Epithelial cell of esophagus (primary cell): ENCODE measurements around the gene POLE4.

Source experiments
- DNase-seq: peaks from one replicate; pipeline ENCODE4 v3.0.0; 2010; ENCODE audit warnings: low read depth
- H3K4me3 ChIP-seq: 2 replicates; pipeline ENCODE4 v1.5.1; 2011; ENCODE audit warnings: mild to moderate bottlenecking, low read length, control low read depth
- TF ChIP-seq, protein P1 (sequence below): IDR thresholded peaks from 2 replicates; pipeline ENCODE4 v1.5.1; 2011; ENCODE audit warnings: low read depth, mild to moderate bottlenecking, low read length, control low read depth, inconsistent platforms; ENCODE audit not compliant: insufficient read depth; ENCODE audit errors: missing control alignments

The POLE4 gene

DNA sequence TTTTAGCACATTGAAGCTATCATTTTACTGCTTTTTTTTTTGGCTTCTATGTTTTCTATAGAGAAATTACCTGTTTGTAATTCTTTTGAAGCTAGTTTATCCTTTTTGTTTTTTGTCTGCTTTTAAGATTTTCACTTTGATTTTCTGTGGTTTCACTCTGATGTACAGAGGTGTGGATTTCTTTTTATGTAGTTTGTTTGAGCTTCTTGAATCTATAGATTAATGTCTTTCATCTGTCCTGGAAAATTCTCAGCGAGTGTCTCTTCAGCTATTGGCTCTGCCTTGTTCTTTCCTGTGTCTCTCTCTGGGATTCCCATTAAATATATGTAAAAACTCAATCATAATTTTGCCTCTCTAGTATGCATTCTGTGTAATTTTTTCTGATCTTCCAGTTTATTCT, 8.4 kb downstream of the POLE4 start:
- no peak for DNase-seq
- H3K4me3 ChIP-seq = no peak overlapping the region
- TF ChIP-seq, protein P1, sequence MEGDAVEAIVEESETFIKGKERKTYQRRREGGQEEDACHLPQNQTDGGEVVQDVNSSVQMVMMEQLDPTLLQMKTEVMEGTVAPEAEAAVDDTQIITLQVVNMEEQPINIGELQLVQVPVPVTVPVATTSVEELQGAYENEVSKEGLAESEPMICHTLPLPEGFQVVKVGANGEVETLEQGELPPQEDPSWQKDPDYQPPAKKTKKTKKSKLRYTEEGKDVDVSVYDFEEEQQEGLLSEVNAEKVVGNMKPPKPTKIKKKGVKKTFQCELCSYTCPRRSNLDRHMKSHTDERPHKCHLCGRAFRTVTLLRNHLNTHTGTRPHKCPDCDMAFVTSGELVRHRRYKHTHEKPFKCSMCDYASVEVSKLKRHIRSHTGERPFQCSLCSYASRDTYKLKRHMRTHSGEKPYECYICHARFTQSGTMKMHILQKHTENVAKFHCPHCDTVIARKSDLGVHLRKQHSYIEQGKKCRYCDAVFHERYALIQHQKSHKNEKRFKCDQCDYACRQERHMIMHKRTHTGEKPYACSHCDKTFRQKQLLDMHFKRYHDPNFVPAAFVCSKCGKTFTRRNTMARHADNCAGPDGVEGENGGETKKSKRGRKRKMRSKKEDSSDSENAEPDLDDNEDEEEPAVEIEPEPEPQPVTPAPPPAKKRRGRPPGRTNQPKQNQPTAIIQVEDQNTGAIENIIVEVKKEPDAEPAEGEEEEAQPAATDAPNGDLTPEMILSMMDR = no peak

DNA sequence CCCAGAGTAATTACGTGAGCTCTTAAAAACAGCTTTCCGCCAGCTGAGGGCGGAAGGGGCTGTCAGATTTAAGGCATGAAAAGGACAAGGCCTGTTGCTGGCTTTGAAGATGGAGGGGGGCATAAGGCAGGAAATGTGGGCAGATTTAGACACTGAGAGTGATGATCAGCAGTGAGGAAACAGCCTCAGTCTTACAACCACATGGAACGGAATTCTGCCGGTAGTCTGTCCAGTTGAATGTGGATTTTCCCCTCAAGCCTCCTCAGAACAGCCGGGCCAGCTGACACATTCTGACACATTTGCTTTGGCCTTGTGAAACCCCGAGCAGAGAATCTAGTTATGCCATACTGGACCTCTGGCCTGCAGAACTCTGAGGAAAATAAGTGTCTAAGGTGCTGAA, 16.6 kb downstream of the POLE4 start:
- TF ChIP-seq, protein P1 = no peak
- no peak for DNase-seq

DNA sequence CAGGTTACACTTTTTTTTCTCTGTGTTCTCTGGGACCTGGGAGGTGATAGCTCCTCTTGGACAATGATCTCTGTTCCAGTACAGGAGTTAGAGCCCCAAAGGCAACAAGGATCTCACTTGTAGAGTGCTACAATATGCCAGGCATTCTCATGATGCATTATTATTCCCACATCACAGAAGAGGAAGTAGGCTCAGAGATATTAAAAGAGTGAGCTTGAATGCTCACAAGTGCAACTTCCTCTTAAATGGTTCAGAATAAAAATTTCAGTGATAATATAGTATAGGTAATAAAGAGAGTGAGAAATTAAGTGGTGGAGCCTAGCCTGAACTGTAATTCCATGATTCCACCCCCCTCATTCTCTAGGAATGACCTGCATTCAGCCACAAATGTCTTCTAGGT, 21.4 kb downstream of the POLE4 start:
- H3K4me3 ChIP-seq = no peak overlapping the region
- no peak for DNase-seq
- TF ChIP-seq, protein P1 = no peak

More for the DNA sequence above, 16.6 kb downstream of the POLE4 start:
- H3K4me3 ChIP-seq = no peak overlapping the region

DNA sequence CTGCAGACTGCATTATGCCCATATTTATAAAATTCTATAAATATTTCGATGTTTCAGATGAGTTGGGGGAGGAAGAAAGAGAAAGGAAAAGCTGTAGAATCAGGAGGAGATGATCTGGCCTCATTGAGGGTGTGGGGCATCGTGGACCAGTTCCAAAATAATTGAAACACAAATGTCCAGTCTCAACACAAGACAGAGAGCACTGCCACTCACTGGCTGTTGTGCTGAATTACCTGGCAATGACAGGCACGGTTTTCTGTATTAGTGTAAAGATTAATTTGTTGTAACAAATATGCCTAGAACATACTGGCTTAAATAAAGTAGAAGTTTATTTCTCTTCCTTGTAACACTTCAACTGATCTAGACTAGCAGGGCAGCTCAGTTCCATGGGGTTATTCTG, 24.1 kb downstream of the POLE4 start:
- peak; percentile 24 for DNase-seq
- TF ChIP-seq, protein P1 = peak; percentile 40
- no peak overlapping the region for H3K4me3 ChIP-seq

DNA sequence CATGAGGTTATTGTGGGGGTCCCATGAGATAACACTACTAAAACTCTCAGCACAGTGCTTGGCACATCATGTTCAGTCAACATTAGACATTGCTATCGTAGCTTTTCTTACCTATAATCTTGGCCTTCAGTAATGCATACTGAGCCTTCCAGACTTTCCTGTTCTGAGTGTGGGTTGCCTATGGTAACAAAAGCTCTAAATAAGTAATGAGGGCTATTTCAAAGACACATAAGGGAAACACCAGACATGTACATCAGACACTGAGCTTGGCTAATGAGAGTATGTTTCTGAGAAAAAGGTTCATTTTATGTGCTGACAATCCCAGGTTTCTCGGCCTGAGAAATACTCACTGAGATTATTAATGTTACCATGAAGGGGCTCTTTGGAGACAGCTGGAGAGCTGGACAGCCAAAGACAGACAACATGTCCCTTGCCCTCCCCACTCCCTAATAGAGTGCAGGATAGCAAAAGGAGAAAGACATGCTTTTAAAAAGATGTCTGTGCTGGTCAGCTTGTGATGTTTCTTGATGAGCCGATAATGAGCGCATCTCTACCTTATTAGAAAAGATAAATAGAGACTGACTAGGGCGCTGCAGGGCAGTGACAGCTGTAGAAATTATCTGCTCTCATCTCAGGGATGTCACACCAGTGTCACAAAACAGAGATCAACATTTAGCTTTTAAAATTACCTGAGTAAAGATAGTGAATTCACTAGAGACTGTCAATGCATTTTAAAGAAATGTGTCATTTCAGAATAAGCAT, 25.4 kb downstream of the POLE4 start:
- DNase-seq = no peak
- TF ChIP-seq, protein P1 = no peak
- H3K4me3 ChIP-seq = no peak overlapping the region

DNA sequence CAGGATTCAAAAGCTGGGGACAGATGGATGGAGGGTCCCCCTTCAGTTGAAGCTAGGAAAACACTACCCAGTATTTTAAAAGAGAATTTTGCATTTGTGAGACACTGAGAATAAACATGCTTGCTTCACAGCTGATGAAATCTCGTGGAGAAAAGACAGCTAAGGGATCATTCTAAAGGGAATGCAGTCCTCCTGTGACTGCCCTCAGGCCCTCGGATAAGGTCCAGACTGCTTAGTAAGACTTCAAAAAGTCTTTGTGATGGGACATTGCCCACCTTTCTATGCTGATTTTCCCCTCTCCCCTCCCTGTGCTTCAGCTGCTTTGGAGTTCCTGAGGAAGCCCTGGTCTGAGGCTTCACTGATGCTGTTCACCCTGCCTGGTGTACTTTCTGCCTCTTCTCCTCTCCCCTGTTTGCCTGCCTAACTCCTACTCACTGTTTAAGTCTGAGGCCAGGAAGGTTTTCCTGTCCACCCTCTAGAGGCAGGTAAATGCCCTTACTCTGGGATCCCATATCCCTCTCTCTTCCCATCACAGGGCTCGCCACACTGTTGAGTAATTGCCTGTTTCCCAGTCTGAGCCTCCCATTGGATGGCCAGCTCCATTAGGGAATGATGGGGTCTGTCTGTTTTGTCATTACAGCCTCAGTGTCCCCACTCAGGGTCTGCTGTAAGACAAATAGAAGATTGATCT, 26.6 kb downstream of the POLE4 start:
- TF ChIP-seq, protein P1 = no peak
- no peak for DNase-seq
- H3K4me3 ChIP-seq = no peak overlapping the region
